Caki2 (cell line): ENCODE data around the gene S100A6. TPM values are rescaled to one million over a fixed set of nuclear protein-coding genes. Genes with fewer than 3 reads are reported as not detected.
"Not testable (repeated sequence)": the region's sequence is repeated elsewhere in the genome, so short reads cannot be mapped to it uniquely, and the experiment has no call there.

Source experiments
- DNase-seq: peaks from one replicate; pipeline ENCODE4 v3.0.0-alpha.2; 2015; ENCODE audit warnings: low read depth
- in situ Hi-C: cut with HindIII; loops from 2 replicates; pipeline ENCODE4 v1.10.0; 2016; ENCODE audit warnings: low sequenced_read_pairs, low pct_unique_long_range_greater_than_20kb, mixed read lengths
- total RNA-seq: library from RNA; depleted of rRNA; stranded (reverse); fragments of >200 nt; shearing (Covaris generic); gene quantifications from 2 replicates; pipeline ENCODE4 v1.2.3, GENCODE V29; 2014; ENCODE audit warnings: low replicate concordance; rRNA removed

S100A6 gene
- 1,350 and 1,721 TPM in 2 replicates for total RNA-seq

DNA sequence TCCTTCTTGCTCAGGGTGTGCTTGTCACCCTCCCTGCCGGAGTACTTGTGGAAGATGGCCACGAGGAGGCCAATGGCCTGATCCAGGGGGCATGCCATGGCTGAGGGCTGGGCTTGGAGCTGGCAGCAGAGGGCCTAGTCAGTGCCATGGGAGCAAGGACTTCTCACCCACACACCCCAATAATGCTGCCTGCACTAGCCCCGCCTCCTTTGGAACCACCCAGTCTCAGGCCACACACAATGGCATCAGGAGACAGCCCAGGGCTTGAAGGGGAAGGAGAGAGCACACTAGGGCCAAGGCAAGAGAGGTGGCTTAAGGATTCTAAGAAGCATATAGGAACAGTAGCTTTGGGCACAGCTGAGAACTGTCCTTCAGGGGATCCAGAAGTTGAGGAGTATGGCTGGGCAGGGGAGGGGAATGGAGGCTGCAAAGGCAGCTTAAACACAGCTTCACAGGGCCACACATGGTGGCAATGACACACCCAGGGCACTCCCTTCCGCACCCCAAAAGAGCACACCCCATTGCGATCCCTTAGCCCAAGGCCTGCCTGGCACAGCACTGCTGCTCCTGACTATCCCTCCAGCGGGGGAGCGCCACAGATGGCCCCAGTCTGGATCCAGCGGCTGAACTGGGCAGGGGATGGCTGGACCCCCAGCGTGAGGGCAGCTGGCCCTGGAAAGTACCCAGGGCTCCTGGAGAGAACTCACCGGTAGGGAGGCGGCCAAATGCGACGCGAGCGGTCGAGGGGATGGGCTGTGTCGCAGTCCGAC, at the start of gene S100A6:
Gene S100A6, minus strand, starts transcription at position 750 of the 770 bp plus-strand sequence. Its CDS starts 652 bp downstream, at position 98.
- peak; percentile 52 for DNase-seq
- in situ Hi-C loops = no loop called here

DNA sequence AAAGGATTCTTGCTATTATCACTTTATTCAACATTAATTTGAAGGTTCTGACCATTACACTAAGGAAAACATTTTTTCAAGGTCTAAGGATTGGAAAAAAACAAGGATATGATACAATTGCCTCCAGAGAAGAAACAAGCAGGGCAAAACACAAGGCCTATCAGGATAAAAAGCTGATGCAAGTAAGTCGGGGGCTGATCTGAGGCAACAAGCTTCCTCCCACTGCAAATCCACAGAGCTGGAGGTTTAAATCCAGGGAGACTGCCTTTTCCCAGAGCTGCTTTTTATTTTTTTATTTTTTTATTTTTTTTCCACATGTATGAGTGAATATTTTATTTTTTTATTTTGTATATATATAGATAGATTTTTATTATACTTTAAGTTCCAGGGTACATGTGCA, 49.2 kb upstream of the S100A6 start:
- in situ Hi-C loops = no loop called here
- DNase-seq = no peak

DNA sequence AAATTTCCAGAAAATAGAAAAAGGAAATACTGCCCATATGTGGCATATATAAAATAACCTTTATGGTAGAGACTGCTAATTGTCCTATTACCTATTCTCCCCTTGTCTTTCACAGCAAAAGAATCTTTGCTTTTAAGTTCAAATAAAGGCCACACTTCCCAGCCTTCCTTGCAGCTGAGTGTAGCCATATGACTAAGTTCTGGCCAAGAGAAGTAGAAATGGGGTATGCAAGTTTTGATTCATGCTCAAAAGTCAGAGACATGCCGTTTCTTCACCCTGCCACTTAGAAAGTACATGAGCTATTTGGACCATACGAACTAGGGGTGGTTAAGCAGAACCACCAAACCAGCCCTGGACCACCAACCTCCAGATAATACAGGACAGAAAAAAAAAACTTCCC, 48.2 kb upstream of the S100A6 start:
- in situ Hi-C loops = no loop called here
- DNase-seq = no peak

DNA sequence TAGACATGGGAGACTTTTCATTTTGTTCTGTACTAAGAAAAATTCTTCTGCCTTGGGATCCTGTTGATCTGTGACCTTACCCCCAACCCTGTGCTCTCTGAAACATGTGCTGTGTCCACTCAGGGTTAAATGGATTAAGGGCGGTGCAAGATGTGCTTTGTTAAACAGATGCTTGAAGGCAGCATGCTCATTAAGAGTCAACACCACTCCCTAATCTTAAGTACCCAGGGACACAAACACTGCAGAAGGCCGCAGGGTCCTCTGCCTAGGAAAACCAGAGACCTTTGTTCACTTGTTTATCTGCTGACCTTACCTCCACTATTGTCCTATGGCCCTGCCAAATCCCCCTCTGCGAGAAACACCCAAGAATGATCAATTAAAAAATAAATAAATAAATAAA, 47.7 kb upstream of the S100A6 start:
- in situ Hi-C loops = not testable (repeated sequence)

DNA sequence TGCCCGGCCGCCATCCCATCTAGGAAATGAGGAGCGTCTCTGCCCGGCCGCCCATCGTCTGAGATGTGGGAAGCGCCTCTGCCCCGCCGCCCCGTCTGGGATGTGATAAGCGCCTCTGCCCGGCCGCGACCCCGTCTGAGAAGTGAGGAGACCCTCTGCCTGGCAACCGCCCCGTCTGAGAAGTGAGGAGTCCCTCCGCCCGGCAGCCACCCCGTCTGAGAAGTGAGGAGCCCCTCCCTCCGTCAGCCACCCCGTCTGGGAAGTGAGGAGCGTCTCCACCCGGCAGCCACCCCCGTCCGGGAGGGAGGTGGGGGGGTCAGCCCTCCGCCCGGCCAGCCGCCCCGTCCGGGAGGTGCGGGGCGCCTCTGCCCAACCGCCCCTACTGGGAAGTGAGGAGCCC, 47.0 kb upstream of the S100A6 start:
- in situ Hi-C loops, DNase-seq: not testable (repeated sequence)

More for the DNA sequence above, 47.7 kb upstream of the S100A6 start:
- DNase-seq = not testable (repeated sequence)

DNA sequence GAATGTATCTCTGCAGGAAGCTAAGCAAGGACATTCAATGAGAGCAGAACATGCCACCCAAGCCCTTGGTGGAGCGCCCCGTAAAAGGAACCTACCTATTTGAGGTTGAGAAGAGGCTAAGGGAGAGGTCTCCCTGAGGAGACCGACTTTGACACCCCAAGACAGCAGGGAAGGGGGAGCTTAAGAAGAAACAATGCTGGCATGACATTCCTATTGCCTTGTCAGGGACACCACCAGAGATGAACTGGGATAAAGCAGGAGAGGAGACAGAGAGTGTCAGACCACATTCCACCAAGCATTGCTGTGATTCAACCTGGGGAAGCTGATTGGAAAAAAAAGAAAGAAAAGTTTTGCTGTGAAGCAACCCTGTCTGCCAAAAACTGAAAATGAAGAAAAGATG, 43.1 kb upstream of the S100A6 start:
- DNase-seq = no peak
- in situ Hi-C loops = no loop called here

DNA sequence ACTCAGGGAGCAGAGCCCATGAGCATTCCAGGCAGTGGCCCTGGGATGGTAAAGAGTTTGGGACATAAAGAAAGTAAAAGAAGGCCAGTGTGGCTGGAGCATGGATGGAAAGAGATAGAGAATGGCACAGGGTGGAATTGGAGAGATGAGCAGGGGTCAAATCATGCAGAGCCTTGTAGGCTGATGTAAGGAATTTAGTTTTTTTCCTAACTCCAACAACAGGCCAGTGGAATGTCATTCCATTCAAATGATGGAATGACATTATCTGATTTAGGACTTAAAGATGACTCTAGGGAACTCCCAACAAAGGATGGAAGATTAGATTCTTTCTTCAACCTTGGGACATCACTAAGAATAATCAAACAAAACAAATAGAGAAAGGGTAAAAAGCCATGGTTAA, 42.7 kb upstream of the S100A6 start:
- peak; percentile 32 for DNase-seq
- in situ Hi-C loops = no loop called here

DNA sequence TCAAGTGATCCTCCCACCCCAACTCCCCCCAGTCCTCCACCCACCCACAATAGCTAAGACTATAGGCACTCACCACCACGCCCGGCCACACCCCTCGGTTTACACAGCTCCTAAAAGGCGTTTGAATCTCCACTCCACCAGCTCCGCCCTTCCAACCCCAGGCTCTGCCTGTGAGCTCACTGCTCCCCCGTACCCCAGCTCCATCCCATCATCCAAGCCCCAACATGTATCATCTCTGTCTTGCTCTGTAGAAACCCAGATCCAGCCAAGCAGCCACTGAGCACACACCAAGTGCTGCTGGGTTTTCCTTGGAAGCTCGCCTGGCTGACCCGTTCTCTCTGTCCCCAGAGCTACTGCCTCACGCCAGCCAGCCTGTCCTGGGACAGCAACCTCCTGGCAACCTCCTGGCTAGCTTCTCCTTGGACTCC, 41.8 kb upstream of the S100A6 start:
- no peak for DNase-seq
- in situ Hi-C loops = no loop called here

DNA sequence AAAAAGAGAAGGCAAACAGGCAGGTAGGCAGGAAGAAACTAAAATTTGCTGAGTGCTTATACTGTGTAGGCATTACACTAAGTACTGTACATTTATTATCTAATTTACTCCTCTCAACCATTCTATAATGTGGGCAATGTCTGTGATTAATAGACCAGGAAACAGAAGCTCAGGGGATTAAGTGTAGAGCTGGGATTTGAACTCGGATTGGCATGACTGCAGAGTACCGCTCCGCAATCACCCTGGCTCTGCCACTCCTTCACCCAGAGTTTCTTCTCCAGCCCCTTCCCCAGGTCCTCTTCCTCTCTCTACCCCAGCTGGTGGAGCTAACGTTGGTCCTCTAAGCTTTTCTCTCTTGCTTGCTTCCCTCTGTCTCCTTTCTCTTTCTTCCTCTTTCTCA, 41.3 kb upstream of the S100A6 start:
- in situ Hi-C loops = no loop called here

DNA sequence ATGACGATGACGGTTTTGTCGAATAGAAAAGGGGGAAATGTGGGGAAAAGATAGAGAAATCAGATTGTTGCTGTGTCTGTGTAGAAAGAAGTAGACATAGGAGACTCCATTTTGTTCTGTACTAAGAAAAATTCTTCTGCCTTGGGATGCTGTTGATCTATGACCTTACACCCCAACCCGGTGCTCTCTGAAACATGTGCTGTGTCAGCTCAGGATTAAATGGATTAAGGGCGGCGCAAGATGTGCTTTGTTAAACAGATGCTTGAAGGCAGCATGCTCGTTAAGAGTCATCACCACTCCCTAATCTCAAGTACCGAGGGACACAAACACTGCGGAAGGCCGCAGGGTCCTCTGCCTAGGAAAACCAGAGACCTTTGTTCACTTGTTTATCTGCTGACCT, 39.7 kb upstream of the S100A6 start:
- in situ Hi-C loops, DNase-seq: not testable (repeated sequence)

More for the DNA sequence above, 41.3 kb upstream of the S100A6 start:
- no peak for DNase-seq

DNA sequence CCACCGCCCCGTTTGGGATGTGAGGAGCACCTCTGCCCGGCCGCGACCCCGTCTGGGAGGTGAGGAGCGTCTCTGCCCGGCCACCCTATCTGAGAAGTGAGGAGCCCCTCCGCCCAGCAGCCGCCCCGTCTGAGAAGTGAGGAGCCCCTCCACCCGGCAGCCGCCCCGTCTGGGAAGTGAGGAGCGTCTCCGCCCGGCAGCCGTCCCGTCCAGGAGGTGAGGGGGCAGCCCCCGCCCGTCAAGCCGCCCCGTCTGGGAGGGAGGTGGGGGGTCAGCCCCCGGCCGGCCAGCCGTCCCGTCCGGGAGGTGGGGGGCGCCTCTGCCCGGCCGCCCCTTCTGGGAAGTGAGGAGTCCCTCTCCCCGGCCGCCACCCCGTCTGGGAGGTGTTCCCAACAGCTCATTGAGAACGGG, 39.3 kb upstream of the S100A6 start:
- in situ Hi-C loops, DNase-seq: not testable (repeated sequence)

DNA sequence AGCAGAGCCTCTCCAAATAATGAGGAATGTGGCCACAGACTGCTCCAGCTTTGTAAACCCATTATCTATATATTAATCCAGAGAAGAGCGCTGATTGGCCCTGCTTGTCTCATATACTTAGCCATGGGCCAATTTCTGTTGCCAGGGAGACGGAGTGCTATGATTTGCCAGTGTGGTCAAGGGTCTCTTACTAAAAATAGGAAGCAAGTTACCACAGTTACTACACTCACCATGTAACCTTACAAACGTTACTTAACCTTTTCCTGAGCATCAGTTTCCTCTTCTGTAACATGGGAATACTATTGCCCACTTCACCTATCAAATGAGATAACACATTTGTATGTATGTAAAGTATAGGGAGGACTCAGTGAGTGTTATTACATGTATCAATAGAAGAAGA, 37.6 kb upstream of the S100A6 start:
- in situ Hi-C loops = no loop called here
- no peak for DNase-seq

DNA sequence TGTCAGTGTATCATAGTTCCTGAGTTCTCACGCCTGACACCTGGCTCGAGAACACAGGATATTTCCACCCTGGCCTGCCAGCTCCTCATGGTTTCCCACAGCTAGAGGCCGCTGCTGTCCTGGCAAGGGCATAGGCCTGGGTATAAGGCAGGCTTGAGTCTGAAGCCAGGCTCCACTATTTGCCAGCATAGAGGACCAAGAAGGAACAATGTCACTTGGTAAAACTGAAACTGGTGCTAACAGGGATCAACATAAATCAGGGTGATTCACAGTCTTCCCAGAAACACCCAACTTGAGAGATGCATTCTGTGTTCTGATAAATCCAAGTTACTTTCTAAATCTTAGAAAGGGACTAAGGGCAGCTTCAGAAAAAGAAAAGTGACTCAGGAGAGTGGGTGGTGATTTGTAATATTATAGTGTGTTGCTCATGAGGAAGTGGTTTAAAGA, 36.8 kb upstream of the S100A6 start:
- in situ Hi-C loops = no loop called here
- peak; percentile 77 for DNase-seq

DNA sequence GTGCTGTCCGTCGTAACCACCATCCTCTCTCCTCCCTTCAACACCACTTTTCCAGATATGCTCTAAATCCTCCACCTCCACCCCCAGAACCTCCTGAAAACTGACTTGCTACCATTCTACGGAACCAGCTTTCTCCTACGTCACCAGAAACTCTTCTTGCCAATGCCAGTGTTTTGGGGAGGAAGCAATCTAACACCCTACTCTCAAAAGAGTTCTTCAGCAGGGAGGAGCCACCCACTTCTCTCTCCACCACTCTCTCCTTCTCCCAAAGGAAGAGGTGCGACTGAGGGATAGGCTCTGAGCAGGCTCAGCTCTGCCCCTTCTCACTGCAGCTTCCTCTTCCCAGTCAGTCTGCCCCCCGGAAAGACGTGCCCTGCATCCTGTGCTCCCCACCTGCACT, 35.9 kb upstream of the S100A6 start:
- no peak for DNase-seq
- in situ Hi-C loops = no loop called here

DNA sequence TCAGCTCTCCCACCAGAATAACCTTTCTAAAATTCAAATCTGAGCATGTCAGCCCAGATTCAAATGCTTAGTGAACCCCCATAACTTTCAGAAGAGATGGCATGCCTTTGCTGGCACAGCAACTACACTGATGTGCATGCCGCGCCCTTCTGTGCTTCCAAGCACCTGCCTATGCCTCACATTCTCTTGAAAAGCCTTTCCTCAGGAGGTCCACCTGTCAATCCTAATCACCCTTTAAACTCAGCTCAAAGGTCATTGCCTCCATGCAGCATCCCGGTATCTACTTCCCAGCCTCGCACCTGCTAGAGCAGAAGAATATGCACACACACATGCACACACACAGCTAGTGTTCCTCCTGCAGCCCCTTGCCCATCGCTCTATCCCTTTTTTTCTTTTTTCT, 35.1 kb upstream of the S100A6 start:
- DNase-seq = no peak
- in situ Hi-C loops = no loop called here

DNA sequence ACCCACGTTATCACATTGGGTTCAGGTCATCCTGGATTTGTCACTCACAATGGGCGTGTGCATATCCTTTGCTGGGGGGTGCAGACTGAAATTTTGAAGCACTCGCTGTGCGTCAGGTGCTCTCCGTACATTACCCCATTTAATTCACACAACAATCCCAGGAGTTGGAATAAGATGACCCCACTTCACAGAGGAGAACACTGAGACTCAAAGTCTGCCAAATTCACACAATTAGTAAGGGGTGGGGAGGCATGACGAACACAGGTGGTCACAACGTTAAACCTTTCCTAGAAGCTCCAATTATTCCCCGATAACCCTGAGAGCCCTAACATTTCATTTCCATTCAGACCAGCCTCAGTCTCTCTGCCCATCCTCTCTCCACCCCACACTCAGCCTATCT, 33.7 kb upstream of the S100A6 start:
- DNase-seq = no peak
- in situ Hi-C loops = no loop called here

DNA sequence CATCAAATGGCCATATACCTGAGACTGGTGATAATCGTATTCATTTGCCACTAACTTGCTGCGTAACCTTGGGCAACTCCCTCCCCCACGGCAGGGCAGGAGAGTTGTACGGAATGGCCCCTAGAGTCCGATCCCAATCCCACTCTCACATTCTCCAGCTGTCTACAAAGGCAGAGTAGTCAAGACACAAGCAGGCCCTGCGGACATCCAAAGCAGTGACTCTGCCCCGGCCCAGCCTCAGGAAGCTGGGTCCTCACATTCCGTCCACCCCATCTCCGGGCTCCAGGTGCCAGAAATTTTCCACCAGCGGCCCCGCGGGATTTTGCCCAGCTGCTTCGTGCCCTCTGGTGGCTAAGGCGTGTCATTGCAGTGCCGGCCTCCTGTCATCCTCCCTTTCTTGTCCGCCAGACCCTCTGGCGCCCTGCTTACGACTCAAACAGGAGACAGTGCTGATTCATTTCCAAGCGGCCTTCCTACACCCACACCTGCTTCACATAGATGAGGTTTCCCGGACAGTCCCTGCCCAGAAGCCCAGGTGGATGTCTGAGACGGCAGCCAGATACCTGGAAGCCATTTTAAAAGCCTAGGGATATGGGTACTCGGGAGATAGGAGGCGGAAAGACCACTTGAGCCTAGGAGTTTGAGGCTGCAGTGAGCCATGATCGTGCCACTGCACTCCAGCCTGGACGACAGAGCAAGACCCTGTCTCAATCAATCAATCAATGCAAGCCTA, 32.7 kb upstream of the S100A6 start:
- DNase-seq = peak; percentile 96
- in situ Hi-C loops = no loop called here

DNA sequence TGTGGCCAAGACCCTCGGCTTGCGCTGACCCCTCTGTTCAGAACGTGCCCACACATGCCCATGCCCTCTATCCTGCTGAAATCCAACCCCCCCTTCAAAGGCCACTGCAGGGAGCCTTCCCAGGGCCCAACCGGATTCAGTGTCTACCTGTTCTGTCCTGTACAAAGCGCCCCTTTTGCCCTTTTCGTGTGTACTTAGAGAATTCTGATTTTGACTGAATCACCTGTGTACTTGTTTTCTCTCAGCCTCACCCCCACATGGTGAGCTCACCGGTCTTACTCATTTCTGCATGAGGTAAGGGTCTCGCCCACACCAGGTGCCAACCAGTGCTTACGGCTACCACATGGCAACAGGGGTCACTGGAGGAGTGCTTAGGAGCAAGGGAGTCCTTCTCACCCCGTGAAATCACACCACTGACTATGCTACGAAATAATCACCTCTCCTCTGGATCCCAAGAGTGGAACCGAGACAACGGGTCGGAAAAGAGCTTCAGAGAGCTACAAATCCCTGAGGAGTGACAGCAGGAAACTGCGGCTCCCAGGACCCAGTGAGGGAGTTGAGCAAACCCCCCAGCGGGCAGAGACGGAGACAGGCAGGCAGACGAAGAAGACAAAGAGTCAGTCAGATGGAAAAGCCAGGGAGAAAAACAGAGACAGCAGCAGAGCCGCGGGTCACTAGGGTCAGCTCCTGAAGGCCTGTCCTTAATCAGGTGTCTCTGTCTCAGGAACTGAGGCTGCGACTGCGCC, 32.0 kb upstream of the S100A6 start:
- in situ Hi-C loops = no loop called here
- no peak for DNase-seq
